GM21423 (cell line): Measurements from ENCODE around the gene SIDT2.
A peak's percentile ranks its signal among the peaks of the same experiment; 100 is the strongest.

Source experiments
- ATAC-seq: cut with Tn5 transposase; IDR thresholded peaks from one replicate; pipeline ENCODE4 v1.9.1; 2021; ENCODE audit warnings: mild to moderate bottlenecking, moderate library complexity; ENCODE audit not compliant: unreplicated experiment

Gene SIDT2

DNA sequence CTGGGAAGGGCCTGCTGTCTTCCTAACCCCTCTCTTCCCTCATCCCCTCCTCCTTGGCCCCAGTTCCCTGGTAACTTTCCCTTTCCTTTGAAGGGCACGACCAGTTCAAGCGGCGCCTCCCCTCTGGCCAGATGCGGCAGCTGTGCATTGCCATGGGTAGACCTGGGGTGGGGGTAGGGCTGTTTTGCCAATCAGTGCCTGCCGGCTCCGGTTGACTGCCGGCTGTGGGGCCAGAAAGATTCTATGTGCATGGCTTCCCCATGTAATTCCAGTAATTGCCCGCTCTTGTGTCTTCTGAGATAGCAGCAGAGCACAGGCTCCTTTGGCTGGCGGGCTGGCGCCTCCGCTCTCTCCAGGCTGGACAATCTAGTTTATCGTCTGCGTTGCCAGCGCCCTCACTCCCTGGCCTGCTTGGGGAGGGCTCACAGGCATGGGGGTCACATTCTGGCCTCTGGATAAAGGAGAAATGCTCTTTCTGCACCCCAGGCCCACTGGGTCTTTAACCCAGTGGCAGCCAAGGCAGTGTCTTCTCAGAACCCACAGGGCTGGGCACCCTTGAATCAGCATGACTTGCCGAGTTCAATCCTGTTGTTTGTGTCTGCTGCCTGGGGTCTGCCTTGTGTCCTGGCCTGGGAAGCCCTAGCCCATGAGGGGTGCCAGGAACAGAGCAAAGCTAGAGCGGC is 9.4 kb downstream of the SIDT2 start:
- ATAC-seq, result no peak

DNA sequence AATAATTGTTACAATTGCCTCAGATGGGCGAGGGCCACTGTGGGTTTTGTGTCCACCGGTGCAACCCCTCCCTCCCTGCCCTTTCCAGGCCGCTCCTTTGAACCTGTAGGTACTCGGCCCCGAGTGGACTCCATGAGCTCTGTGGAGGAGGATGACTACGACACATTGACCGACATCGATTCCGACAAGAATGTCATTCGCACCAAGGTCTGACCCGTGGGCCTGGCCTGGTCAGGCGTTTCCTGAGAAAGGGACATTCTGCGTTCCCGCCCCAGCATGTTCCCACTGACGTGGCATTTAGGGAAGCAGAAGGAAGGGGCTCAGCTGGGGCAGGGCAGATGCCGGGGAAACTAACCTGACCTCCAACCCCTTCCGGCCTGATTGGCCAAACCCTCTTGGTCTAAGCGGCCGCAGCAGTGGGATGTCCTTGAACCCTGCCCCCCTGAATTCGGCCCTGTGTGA is 10.1 kb downstream of the SIDT2 start:
- no peak for ATAC-seq

DNA sequence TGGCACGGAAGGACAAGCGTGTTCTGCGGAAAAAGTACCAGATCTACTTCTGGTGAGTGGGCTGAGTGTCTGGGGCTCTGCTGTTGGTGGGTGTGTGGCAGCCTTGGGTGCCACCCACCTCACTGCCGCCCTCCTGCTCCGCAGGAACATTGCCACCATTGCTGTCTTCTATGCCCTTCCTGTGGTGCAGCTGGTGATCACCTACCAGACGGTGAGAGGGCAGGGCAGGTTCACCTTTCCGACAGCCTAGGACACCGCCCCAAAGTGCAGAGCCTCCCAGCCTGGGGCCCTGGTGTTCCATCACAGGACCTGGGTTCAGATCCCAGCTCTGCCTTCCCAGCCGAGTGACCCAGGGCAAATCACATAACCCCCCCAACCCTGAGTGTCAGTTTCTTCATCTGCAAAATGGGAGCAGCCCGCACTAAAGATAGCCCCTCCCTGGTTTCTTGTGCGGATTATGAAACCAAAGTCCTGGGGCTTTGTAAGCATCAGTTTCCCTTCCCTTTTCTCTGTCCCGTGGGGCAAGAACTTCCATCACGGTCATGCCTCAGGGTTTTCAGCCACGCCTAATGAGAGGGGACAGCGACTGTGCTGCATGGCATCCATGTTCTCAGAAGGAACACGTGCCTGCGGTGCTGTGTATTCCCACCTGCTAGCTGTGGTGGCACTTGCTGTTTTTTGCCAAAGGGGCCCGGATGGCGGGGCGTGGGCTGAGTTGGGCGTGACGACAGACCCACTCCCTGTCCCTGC is 10.8 kb downstream of the SIDT2 start:
- peak; percentile 69 for ATAC-seq

DNA sequence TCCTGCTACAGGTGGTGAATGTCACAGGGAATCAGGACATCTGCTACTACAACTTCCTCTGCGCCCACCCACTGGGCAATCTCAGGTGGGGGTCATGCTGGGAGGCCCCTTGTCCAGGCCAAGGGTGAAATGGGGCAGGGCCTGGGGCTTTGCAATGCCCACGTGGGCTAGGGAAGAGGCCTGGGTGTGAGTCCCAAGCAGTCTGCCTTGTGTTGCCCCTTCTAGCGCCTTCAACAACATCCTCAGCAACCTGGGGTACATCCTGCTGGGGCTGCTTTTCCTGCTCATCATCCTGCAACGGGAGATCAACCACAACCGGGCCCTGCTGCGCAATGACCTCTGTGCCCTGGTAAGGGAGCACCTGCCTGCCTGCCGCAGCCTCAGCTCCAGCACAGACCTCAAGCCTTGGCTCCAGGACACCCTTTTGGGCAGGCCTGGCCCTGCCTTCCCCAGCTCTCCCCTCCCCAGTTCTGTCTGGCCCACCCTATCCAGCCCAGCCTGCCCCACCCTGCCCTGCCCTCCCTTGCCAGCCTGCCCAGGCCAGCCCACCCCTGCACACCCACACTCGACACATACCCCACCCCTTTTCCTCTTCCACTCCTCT is 11.5 kb downstream of the SIDT2 start:
- no peak for ATAC-seq

DNA sequence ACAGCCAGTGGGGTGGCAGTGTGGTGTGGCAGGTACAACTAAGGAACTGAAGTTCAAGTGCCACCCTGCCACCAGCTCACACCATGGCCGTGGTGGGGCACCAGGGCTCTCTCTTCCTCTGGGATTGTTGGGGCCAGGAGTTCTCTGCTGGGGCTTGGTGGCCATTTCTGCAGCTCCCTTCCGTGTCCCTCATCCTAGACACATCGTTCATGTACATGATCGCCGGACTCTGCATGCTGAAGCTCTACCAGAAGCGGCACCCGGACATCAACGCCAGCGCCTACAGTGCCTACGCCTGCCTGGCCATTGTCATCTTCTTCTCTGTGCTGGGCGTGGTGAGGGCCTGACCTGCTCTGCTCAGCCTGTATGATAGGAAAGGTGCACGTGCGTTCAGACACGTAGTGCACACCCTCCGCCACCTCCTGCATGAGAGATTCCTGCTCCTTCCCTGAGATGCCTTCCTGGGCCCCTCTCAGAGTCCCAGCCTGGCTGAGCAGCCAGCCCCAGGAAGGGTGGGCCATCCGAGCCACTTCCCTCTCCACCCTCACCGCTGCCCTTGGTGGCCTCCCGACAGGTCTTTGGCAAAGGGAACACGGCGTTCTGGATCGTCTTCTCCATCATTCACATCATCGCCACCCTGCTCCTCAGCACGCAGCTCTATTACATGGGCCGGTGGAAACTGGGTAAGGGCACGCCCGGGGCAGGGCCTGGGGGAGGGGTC is 13.3 kb downstream of the SIDT2 start:
- ATAC-seq, result no peak

DNA sequence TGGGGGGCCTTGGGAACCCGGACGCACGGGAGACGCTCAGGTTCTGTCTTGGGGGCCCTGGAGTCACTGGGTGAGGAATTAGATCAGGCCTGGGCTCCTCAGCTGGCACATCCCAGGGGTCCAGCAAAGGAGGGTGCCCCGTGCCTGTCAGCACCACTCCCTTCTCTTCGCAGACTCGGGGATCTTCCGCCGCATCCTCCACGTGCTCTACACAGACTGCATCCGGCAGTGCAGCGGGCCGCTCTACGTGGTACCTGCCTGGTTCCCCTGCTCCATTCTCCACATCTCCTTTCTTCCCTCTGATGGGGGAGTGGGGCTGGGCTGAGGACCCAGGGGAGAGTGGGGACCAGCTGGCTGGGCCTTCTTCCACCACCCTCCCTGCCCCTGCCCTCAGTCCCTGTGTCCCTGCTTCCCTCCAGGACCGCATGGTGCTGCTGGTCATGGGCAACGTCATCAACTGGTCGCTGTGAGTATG is 13.9 kb downstream of the SIDT2 start:
- no peak for ATAC-seq

DNA sequence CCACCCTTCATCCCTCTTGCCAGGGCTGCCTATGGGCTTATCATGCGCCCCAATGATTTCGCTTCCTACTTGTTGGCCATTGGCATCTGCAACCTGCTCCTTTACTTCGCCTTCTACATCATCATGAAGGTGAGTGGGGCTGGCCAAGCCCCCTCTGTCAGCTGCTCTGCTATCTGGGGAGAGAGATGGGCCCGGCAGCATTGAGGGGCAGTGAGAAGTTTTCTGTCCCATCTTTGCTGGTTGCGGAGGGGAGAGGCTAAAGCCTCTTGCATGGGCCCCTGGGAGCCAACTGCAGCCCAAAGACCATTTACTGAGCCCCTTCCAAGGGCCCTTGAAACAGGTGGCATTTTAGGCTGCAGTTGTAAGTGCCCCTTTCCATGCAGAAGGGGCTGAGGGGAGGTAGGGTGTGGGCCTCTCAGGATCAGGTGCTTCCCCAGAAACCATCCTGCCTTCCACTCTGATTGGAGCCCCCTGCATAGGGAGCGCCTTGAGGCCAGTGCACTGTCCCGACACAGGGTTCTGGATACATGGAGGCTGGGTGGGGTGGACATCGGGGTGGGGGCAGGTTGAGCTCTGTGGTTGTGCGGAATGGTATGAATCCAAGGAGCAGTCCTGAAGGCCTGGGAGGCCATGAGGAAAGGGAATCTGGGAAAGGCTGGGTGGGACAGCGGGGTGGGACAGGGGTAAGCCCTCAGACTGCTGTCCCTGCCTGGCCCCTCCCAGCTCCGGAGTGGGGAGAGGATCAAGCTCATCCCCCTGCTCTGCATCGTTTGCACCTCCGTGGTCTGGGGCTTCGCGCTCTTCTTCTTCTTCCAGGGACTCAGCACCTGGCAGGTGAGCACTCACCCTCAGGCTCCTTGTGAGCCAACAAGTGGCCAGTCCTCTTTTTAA is 14.8 kb downstream of the SIDT2 start:
- ATAC-seq, result no peak

DNA sequence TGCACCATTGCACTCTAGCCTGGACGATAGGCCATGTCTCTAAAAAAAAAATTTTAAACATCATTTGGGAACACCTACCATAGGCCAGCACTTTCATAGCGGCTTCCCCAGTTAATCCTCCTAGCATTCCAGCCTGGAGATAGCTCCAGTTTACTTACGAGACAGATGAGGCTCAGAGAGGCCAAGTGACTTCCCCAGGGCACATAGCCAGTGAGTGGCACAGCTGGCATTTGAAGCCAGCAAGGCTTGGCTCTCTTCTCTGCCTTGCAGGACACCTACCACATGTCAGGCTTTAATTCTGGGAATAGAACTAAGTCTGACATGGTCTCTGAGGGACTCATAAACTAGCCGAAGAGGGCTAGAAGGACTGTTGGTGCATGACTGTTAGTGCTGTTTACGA is 15.7 kb downstream of the SIDT2 start:
- no peak for ATAC-seq

DNA sequence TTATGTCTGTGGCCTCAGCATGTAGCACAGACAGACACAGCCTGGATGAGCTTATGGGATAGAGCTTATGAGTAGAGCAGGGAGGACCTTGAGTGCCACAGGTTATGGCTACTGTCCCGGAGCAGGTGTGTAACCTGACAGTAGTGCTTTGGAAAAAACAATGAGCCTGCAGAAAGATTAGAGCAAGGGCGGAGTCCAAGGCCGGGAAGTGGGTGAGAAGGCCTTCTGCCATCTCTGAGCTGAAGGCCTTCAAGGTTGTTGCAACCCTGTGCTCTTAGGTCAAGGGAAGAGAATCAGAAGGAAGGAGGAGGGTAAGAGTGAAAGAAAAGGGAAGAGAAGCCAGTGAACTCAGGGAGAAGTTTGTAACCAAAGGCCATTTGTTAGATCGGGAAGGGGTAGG is 16.7 kb downstream of the SIDT2 start:
- ATAC-seq, result no peak

DNA sequence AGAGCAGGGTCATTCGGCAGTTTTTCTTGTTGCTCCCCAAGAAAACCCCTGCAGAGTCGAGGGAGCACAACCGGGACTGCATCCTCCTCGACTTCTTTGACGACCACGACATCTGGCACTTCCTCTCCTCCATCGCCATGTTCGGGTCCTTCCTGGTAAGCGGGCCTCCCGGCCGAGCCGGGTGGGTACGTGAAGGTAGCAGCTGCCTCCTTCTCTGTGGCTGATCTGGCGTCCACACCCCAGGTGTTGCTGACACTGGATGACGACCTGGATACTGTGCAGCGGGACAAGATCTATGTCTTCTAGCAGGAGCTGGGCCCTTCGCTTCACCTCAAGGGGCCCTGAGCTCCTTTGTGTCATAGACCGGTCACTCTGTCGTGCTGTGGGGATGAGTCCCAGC is 17.2 kb downstream of the SIDT2 start:
- ATAC-seq, result no peak

DNA sequence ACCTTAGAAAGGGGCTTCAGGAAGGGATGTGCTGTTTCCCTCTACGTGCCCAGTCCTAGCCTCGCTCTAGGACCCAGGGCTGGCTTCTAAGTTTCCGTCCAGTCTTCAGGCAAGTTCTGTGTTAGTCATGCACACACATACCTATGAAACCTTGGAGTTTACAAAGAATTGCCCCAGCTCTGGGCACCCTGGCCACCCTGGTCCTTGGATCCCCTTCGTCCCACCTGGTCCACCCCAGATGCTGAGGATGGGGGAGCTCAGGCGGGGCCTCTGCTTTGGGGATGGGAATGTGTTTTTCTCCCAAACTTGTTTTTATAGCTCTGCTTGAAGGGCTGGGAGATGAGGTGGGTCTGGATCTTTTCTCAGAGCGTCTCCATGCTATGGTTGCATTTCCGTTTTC is 18.5 kb downstream of the SIDT2 start:
- ATAC-seq, result no peak

DNA sequence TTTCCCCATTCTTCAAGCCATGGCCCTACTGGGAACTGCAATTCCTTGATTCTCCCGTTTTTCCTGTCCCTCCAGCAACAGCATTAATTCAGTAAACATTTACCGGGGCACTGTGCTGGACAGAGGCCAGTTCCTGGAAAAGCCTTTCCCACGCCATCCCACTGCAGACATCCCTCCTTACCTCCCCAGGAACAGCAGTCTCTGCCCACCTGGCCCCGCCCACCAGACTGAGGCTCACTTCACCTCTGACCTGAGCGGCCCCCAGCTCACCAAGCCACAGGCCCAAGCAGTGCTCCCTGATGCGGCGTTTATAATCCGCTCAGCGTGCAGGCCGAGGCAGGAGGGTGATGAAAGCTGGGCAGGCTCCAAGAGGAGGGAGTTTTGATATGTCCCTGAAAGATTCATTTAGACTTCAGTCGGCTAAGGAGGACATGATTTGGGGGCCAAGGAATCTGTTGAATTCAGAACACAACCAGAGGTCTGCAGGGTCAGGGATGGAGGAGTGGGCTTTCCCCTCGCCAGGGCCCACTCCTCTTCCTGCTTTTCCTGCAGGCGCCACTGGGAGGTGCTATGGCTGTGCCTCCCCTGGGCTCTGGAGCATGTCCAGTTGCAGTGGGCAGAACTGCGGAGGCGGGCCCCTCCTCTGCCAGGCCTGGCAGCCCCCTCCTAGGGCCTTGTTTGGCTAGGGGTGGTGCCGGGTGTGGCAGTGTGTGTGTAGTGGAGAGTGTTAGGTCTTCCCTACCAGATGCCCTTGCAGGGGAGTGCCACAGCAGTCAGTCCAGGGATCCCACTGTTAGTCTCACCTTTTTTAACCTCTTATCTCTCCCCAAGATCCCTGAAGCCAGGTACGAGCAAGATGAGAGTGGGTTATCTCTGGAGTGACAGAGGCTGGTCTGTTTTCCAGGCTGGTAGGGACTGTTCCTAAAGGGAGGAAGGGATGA is 19.2 kb downstream of the SIDT2 start:
- ATAC-seq, result no peak

DNA sequence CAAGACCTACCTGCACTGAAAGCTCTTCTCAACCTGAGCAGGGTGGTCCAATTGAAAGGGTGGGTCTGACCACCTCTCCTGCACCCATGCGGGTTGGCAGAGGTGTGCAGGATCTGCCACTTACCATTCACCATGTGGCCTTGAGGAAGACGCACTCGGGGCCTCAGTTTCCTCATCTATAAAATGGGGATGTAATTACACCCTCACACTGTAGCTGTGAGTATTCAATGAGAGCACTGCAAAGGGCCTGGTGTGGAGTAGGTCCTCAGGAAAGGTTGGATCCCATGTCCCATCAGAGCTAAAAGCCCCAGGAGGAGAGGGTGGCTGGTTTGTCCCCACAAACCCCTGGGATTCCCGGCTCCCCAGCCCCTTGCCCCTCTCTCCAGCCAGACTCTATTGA is 20.1 kb downstream of the SIDT2 start:
- no peak for ATAC-seq

DNA sequence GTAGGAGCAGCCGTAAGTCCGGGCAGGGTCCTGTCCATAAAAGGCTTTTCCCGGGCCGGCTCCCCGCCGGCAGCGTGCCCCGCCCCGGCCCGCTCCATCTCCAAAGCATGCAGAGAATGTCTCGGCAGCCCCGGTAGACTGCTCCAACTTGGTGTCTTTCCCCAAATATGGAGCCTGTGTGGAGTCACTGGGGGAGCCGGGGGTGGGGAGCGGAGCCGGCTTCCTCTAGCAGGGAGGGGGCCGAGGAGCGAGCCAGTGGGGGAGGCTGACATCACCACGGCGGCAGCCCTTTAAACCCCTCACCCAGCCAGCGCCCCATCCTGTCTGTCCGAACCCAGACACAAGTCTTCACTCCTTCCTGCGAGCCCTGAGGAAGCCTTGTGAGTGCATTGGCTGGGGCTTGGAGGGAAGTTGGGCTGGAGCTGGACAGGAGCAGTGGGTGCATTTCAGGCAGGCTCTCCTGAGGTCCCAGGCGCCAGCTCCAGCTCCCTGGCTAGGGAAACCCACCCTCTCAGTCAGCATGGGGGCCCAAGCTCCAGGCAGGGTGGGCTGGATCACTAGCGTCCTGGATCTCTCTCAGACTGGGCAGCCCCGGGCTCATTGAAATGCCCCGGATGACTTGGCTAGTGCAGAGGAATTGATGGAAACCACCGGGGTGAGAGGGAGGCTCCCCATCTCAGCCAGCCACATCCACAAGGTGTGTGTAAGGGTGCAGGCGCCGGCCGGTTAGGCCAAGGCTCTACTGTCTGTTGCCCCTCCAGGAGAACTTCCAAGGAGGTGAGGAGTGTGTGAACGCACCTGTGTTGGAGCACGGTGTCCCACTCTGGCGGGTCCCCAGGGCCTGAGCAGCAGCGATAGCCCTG is 20.7 kb downstream of the SIDT2 start, which contains the start of gene TAGLN:
Gene TAGLN, plus strand, starts transcription at position 318 of the 863 bp plus-strand sequence. CDS start 3,644 bp downstream, outside the sequence.
- ATAC-seq, result no peak

DNA sequence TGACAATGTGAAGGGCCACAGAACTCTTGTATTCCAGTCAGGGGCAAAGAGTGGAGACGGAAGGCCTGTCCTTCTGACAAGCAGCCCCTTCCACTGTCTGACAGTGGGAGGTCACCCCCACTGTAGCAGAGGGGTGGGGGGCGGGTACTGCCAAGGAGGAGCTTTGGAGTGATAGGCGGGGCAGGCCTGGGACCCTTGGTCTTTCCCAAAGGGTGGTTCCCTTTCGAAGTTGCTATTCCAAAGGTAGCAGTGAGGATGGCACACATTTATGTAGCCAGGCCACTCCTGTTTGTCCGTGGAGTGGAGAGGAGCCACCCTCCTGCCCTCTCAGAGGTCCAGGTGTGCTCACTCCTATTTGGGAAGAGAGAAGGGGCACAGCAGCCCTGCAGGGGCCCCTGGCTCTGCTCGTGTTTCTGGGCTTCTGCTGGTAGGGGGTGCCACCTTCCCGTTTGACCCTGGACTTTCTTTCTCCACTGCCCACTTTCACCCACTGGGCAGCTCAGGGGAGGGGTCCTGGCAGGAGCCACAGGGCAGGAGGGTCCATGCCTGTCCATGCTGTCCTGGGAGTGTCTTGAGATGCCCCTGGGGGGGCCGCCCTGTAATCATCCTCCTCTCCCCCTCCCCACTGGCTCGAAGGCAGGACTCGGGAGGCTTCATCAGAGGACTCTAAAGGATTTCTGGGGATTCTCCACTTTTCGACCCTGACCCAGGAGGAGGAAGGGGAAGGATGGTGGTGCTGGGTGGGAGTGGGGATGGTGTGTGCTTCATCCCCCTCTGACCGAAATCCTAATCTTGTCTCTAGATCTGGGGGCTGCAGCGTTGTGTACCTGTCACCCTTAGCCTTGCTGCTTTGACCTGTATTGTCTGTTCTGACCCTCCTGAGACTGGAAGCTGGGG is 21.6 kb downstream of the SIDT2 start:
- ATAC-seq, result no peak

DNA sequence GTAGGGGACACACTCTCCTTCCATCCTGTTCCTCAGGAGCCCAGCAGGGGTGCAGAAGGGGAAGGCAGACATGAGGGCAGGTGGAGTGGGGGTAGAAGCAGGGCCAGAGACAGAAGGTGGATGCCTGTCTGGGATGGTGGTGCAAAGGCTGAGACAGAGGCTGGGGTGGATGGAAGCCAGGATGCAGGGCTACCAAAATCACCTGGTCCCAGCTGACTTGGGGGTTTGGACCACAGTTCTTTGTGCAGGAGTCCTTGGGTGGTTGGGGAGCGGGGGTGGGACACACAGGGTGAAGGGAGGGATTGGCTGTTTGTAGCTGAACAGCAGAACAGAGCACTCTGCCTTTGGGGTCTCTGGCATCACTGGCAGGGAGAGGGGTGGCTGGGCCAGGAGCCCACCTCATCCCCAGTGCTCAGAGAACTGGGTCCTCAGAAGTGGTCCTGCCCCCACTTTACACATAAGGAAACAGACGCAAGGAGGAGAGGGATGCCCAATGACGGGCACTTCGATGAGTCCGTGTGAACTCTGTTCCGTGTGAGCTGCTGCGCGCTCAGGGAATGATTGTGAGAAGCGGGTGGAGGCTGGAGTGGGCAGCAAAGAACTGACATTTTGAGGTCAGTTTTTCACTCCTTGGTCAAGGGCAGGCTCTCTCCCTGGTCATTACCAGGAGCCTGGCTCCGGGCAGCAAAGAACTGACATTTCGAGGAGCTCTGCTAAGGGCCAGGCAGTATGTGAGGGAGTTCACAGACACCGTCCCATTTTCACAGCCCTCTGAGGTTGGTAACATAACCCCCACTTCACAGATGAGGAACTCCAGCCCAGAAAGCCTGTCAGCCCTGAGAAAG is 22.5 kb downstream of the SIDT2 start:
- ATAC-seq, result no peak
